Measurements from ENCODE around the gene PEMT. TPM values are rescaled to one million over a fixed set of nuclear protein-coding genes. Genes with fewer than 3 reads are reported as not detected.
A peak's percentile ranks its signal among the peaks of the same experiment; 100 is the strongest.

The PEMT gene
- total RNA-seq, 1 experiment from 2014 or later, result 53.5 TPM

DNA sequence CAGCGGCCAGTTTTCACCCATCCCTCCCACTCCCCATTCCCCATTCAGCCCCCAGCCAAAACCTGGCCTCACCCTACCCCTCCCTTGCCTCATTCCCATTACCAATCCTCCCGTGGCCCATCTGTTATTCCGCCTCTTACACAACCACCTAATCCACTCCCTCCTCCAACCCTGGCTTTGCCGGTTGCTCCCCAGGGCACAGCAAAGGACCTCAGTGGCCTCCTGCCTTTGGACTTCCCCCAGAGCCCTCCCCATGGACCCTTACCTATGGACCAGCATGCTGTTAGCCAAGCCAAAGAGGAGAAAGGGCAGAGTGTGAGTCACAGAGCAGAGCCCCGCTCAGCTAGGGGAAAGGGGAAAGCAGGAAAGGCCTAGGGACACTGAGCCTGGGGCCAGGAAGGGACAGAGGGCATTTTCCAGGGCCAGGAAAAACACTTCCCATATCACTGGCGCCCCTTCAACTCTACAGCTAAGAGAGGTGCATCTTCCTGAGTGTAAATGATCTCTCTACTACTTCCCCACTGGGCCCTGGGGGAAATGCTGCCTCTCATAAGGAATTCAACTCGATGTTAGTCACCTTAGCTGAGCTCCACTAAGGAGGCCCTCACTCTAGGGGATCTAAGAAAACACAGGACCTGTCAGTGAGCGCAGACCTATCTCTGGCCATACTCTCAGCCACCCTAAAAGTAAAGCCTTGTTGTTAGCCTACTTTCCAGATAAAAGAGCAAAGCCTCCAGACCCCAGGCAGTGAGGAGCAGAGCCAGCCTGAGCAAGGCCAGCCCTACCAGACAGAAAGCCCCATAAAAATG lies 10.6 kb downstream of the PEMT start:
- no peak for DNase-seq
- Histone ChIP-seq H3K4me3 (no peak overlapping the region), H3K36me3 (no peaks in the 10 kb centered on the region), H3K27me3 (no peaks in the 10 kb centered on the region), H3K9me3 (no peaks in the 10 kb centered on the region)

DNA sequence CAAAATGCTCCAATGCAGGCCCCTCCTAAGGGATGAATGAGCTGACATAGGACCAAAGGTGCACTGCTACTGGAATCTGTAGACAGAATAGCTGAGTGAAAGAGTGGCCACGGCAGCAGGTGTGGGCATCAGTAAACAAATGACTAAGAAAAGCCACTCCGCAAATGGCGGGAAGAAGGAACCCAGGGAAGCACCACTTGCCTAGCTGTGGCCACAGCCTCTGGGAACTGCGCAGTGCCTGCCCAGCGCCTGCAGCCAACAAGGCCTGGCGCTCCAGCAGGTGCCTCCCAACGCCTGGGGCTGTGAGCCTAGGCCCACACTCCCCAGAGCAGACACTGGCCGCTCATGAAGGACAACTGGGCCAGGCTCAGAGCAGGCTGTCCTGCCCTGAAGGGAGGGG lies 11.8 kb downstream of the PEMT start:
- H3K9me3 ChIP-seq, result no peaks in the 10 kb centered on the region
- H3K4me3 ChIP-seq, result no peak overlapping the region
- H3K36me3 ChIP-seq, result no peaks in the 10 kb centered on the region
- no peaks in the 10 kb centered on the region for H3K27me3 ChIP-seq
- DNase-seq, result no peak

DNA sequence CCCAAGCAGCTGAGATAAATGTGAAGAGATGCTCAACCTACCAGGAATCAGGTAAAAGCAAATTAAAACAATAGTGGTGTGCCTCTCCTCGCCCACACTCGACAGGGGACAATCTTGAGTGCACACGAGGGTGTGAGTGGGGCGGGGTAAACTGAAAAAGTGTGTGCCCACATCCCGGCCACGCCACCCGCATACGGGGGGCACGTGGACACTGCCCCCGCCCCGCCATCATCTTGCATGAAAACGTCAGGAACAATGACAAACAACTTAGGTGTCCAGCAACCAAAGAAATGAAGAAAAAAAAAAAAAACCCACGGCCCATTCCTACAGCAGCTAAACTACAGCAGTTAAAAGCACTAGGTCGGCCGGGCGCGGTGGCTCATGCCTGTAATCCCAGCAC lies 14.1 kb downstream of the PEMT start:
- H3K9me3 ChIP-seq, result no peaks in the 10 kb centered on the region
- DNase-seq, result no peak

DNA sequence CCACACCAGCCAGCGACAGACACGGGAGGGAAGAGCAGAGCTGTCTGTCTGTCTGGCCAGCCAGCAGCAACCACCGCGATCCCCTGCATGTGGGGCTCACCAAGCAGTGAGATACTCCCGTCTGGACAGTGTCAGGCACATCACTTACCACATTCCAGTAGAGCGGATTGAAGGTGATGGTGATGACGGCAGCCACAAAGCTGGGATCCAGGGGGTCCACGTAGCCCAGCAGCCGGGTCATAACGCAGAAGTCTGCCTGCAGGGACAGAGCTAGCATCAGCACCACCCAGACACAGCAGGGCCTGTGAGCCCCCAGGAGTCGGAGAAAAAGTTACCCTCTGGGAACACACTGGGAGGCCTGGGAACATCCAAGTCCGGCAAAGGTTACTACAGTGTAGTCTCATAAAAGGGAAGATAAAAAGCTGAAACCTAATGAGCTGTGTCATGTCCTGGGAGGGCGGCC lies 14.7 kb downstream of the PEMT start:
- no peak overlapping the region for H3K4me3 ChIP-seq
- DNase-seq, result no peak
- no peaks in the 10 kb centered on the region for H3K9me3 ChIP-seq
- H3K27me3 ChIP-seq, result no peaks in the 10 kb centered on the region
- H3K36me3 ChIP-seq, result no peaks in the 10 kb centered on the region

More for the DNA sequence above, 14.1 kb downstream of the PEMT start:
- Histone ChIP-seq H3K36me3 (no peaks in the 10 kb centered on the region), H3K27me3 (no peaks in the 10 kb centered on the region), H3K4me3 (no peak overlapping the region)

DNA sequence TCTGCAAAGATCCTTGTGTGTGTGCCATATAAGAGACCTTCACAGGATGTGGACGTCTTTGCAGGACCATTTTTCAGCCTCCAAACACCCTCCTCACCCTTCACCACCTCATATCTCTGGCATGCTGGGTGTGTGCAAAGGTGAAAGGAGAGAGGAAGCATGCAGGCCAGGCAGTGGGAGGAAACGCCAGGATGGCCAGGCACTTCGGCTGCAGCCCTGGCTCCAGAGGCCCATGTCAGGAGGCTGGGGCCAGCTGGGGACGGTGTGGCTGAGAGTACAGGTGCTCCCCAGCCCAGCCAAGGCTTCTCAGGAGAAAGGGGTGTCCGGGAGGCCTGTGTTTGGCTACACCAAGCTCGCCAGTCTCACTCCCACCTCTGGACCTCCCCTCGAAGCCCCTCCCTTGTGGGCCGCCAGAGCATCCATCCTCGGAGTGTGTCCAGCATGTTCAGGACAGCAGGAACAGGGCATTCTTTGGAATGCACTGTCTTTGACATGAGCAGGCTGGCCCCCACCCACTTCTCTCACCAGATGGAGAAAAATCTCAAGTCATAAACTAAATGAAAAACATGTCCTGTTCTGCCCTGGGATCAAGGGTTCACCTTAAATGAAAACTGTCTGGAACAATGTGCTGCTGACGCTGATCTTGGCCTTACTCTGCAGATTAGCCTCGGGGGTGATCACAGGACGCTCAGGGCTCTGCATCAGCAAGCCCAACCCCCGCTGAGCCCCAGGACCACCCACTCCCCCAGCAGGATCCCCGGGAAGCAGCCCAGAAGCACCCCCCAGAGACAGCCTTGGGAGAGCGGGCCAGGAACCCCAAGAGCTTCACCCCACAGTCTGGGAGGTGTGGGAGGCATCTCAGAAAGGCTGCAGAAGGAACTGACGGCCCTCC lies 15.9 kb downstream of the PEMT start:
- no peak for DNase-seq

DNA sequence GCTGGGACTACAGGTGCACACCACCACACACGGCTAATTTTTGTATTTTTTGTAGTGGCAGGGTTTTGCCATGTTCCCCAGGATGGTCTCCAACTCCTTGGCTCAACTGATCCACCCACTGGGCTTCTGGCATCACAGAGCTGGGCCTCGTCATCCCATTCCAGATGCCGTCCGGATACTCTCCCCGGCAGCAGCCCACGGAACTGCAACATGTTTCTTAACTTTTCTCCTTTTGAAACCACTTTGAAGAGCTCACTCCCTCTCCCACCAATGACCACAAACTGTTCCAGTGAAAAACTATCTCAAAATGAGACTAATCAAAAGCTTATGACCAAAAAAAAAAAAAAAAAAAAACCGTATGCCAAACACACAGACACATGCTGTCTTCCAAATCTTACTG lies 17.6 kb downstream of the PEMT start:
- Histone ChIP-seq H3K4me3 (no peak overlapping the region), H3K27me3 (no peaks in the 10 kb centered on the region)

More for the DNA sequence above, 15.9 kb downstream of the PEMT start:
- Histone ChIP-seq H3K36me3 (no peaks in the 10 kb centered on the region), H3K4me3 (no peak overlapping the region), H3K27me3 (no peaks in the 10 kb centered on the region), H3K9me3 (no peaks in the 10 kb centered on the region)

DNA sequence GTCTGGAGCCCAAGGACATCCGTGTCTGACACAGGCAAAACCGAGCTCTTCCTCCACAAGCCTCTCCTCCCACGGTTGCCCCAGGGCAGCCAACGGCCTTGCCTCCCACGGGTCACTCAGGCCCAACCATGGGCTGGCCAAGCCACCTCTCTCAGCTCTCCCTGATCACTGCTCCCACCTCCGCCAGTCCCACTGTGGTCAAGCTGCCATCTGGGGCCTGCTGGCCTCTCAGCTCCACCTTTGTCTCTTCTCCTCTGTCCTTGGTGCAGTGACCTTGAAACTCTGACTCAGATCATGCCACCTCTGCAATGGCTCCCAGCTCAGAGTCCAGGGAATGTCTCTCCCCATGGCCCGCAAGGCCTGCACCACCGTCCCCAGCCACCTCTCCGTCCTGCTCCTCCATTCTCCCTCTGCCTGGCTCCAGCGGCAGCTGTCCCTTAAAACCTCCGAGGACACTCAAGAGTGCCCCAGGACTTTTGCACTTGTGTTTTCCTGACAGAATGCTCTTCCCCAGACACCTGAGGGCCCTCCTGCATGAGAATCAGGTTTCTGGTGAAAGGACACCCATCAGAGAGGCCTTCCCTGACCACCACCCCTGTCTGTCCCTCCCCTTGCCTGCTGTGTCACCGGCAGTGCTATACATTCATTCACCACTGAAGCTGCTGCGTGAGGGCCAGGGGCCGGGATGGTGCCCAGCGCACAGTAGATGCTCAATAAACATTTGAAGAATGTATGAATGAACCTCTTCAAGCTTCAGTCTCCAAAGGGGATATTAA lies 19.3 kb downstream of the PEMT start:
- no peak for DNase-seq
- Histone ChIP-seq H3K36me3 (no peaks in the 10 kb centered on the region), H3K4me3 (no peak overlapping the region), H3K9me3 (no peaks in the 10 kb centered on the region), H3K27me3 (no peaks in the 10 kb centered on the region)

More for the DNA sequence above, 17.6 kb downstream of the PEMT start:
- no peak for DNase-seq
- no peaks in the 10 kb centered on the region for H3K36me3 ChIP-seq
- no peaks in the 10 kb centered on the region for H3K9me3 ChIP-seq

DNA sequence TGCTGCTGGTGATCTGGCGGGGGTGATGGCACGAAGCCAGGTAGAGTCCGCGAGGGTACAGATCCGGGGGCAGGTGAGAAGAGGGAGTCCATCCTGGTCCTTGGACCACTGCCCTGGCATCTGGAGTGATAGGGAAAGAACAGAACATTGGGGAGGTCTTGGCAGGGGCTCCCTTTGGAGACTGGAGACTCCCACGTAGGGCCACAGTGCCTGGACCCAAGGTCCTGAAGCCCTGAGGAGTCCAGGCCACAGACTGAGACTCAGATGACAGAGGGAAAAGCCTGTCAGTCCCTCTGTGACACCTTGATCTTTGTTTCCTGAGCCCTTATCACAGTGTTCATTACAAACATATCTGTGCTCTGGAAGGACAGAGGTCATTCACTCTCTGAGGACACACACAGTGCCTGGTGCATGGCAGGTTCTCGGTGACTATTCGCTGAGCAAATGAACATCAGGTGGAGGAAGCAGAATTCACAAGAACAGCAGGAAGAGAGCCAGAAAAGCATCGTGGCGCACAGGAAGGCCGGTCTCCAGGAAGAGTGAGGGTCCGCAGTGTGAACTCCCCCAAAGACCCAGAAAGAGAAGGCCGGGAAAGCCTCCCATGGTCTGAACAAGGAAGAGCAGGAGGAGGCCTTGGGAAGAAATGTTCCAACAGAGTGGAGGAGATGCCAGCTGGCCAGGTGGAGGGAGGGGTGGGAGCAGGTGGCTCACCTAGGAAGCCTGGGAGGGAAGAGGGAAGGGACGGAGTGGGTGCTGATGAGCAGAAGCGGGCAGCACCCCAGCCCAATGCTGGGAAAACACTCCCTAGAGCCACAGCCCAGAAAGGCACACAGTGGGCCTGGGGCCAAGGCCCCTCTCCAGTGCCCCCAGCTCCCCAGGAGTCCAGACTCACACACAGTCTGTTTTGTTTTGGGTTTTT lies 20.5 kb downstream of the PEMT start:
- Histone ChIP-seq H3K4me3 (no peak overlapping the region), H3K36me3 (no peaks in the 10 kb centered on the region), H3K9me3 (no peaks in the 10 kb centered on the region), H3K27me3 (no peaks in the 10 kb centered on the region)
- no peak for DNase-seq

DNA sequence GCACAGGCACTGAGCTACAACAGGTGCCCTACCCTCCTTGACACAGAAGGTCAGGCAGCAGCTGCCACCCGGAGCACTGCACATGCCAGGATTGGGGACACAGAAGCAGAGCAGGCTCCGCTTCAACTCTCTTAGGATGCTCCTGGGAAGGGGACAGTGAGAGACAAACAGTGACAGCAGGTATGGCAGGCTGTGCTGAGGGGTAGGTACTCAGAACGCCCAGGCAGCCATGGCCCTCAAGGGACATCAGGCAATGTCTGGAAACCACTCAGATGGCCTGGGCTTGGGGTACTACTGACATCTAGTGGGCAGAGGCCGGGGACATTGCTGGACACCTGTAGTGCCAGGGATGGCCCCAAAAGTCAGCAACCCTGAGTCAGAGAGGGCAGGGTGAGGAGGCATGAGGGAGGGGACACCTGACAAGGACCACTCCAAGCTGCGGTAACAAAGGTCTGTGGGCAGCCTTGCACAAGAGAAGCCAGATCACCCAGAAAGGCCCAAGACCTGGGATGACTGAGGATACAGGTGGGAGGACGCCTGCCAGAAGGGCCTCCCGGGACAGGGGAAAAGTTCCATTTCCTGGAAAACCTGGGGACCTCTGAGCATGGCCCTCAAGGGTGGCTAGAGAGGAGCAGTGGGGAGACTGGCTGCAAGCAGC lies 21.2 kb downstream of the PEMT start:
- Histone ChIP-seq H3K27me3 (no peaks in the 10 kb centered on the region), H3K9me3 (no peaks in the 10 kb centered on the region), H3K36me3 (no peaks in the 10 kb centered on the region), H3K4me3 (no peak overlapping the region)
- DNase-seq, result peak; percentile 18

DNA sequence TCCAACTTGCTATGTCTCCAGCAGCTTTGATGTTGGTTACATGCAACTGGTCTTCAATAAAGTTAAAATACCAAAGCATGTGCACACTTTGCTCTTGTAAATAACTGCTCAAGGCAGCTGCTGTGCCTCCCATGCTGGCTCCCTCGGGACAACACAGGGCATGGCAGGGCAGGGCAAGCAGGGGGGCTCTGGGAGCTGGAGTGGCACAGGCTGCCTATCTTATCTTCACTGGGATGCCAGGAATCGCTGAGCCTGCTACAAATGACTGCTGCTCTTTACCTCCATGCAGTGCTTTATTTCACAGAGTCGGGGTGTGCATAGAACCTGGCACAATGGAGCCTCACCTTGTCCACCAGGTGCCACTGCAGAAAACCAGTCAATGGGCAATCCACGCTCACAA lies 21.8 kb downstream of the PEMT start:
- Histone ChIP-seq H3K36me3 (no peaks in the 10 kb centered on the region), H3K9me3 (no peaks in the 10 kb centered on the region), H3K27me3 (no peaks in the 10 kb centered on the region), H3K4me3 (no peak overlapping the region)
- DNase-seq, result no peak

DNA sequence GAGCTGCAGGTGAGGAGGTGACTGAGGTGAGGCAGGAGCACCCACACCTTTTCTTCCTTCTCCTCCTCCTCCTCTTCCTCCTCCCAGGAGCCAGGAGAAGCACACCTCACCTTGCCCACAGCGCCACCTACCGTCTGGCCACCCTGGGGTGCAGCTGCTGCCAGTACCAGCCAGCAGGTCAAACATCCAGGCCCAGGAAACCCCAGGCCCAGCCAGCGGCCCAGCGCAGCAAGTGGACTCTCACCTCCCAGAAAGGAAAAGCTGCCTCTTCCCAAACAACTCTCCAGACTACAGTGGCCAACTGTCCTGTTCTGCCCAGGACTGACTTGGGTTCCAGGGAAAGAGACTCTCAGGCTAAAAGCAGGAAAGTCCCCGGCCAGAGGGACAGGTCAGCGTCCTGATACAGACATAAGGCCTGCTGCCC lies 22.7 kb downstream of the PEMT start:
- DNase-seq, result peak; percentile 52
- H3K9me3 ChIP-seq, result no peaks in the 10 kb centered on the region
- no peaks in the 10 kb centered on the region for H3K27me3 ChIP-seq

DNA sequence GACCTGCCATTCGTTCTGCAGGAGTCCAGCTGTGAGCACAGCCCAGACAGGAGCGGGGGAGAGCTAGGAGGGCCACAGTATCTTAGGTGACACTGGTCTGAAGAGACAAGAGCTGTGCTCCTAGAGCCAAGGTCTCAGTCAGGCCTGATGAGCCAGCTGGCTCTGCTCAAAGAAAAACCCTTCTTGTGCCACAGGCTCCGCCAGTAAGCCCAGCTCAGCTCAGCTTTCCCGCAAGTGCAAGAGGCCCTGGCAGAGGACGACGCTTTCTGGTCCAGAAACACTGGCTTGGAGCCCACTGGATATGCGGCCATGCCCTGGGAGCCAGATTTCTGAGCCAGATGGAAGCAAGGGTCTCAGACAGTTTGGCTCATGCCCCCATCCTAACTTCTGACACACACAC lies 23.9 kb downstream of the PEMT start:
- H3K36me3 ChIP-seq, result no peaks in the 10 kb centered on the region
- H3K9me3 ChIP-seq, result no peaks in the 10 kb centered on the region
- no peak overlapping the region for H3K4me3 ChIP-seq
- DNase-seq, result peak; percentile 90
- H3K27me3 ChIP-seq, result no peaks in the 10 kb centered on the region

More for the DNA sequence above, 22.7 kb downstream of the PEMT start:
- H3K4me3 ChIP-seq, result no peak overlapping the region
- no peaks in the 10 kb centered on the region for H3K36me3 ChIP-seq

DNA sequence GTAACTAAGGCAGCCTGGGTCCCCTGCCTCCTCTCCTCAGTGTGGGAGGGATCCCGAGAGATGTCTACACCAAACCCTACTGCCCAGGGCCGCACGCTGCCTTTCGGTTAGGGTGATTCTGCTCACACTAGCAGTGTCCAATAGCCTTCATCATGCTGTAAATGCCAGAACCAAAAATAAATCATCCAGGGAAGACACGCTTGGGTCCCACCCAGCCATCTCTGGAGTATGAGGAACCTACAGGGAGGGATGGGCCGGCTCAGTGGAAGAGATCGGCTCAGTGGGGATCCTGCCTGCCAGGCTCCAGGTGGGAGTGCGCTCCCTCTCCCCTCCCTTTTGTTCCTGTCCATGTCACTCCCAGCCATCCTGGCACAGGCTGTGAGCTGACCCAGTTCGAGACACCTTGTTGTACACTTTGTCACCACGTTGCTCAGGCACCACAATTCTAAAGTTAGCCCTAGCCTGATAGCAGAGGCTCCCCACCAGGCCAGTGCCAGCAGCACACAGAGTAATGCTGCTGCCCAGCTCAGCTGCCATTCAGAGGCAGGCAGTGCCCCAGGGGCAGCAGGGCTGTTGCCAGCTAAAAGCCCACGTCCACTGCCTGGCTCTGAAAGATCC lies 24.5 kb downstream of the PEMT start:
- Histone ChIP-seq H3K36me3 (no peaks in the 10 kb centered on the region), H3K4me3 (no peak overlapping the region), H3K9me3 (no peaks in the 10 kb centered on the region), H3K27me3 (no peaks in the 10 kb centered on the region)
- DNase-seq, result no peak

DNA sequence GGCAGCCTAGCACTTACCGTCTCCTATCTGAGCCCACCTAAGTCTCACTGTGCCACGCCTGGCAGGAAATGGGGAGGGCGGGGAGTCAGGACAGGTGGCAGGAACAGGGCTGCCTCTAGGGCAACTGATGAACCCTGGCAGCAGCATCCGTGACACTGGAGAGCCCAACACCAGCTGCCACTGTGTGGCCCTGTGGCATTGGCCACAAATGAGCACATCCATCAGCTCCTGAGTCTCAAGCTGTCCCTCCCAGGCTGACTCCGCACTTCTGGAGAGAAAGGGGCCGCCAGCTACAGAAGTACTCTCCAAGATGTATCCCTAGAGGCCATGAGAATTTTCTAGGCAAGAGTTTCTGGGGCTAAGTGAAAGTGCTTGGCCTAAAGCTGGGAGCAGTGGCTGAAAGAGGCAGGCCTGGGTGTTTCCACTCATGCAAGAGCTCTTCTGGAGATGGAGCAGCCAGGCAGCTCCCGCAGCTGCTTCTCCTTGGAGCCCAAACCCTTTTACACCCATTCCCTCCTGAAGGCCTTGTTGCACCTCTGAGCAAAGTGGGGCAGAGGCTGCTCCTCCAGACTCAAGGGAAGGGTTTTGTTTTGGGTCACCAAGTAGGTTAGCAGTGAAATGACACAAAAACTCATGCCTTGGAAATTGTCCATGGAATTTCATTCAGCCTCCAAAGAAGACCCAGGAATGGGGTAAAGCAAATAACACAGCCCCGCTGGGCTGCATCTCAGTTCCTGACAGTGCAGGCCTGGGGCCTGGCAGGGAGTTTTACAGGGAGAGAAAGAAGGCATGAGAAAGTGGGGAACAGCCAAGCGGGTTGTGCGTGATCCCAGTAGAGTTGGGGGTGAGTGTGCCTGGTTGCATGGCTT lies 25.8 kb downstream of the PEMT start:
- DNase-seq, result no peak
- H3K9me3 ChIP-seq, result no peaks in the 10 kb centered on the region
- no peaks in the 10 kb centered on the region for H3K27me3 ChIP-seq
- H3K4me3 ChIP-seq, result no peak overlapping the region
- H3K36me3 ChIP-seq, result no peaks in the 10 kb centered on the region
